GM12878 (cell line): ENCODE data around the gene LMF2. TPM values are rescaled to one million over a fixed set of nuclear protein-coding genes. Genes with fewer than 3 reads are reported as not detected.

Experiments used
- CTCF ChIP-seq, 3 experiments: IDR thresholded peaks in 2 of 3; conservative IDR thresholded peaks in 1 of 3; 2 replicates each; pipeline ENCODE4 v1.5.1; 2011; ENCODE audit warnings: low read depth in 3 of 3, low read length in 3 of 3, mild to moderate bottlenecking in 3 of 3, control low read depth in 2 of 3, moderate library complexity in 2 of 3, inconsistent platforms in 1 of 3, mixed read lengths in 1 of 3; ENCODE audit not compliant: control insufficient read depth in 2 of 3, insufficient read depth in 1 of 3; ENCODE audit errors: extremely low read depth in 1 of 3
- EGR1 ChIP-seq, 2 experiments: IDR thresholded peaks; 1 replicate in 1 of 2; 2 replicates in 1 of 2; pipeline ENCODE4 v1.6.1; 2011 to 2012; ENCODE audit warnings: low read depth in 2 of 2, low read length in 2 of 2, borderline replicate concordance in 1 of 2, mild to moderate bottlenecking in 1 of 2, moderate library complexity in 1 of 2
- EP300 ChIP-seq, 2 experiments: fragments of 150-350 bp in 1 of 2; IDR thresholded peaks; 2 replicates each; pipeline ENCODE4 v1.6.1; 2011 to 2012; ENCODE audit warnings: low read depth in 2 of 2, low read length in 2 of 2, borderline replicate concordance in 1 of 2, improper control_type of control experiment in 1 of 2, inconsistent platforms in 1 of 2; ENCODE audit not compliant: control insufficient read depth in 1 of 2
- FOS ChIP-seq: IDR thresholded peaks from 3 replicates; pipeline ENCODE4 v1.6.1; 2011; ENCODE audit warnings: borderline replicate concordance; ENCODE audit not compliant: insufficient read length; ENCODE audit errors: extremely low read depth
- LARP7 ChIP-seq: fragments of 450-650 bp; IDR thresholded peaks from 2 replicates; pipeline ENCODE4 v1.6.1; 2017; ENCODE audit warnings: mild to moderate bottlenecking
- MAX ChIP-seq: IDR thresholded peaks from 2 replicates; pipeline ENCODE4 v1.6.1; 2012; ENCODE audit warnings: low read depth, low read length, improper control_type of control experiment
- MXI1 ChIP-seq: fragments of 150-350 bp; IDR thresholded peaks from 2 replicates; pipeline ENCODE4 v1.6.1; 2011; ENCODE audit warnings: low read depth, mild to moderate bottlenecking, inconsistent platforms, low read length, improper control_type of control experiment
- NBN ChIP-seq: fragments of 450-650 bp; IDR thresholded peaks from 2 replicates; pipeline ENCODE4 v1.6.1; 2016
- RCOR1 ChIP-seq: conservative IDR thresholded peaks from 2 replicates; pipeline ENCODE4 v1.6.1; 2012; ENCODE audit warnings: low read depth, low read length, improper control_type of control experiment
- SPI1 ChIP-seq: IDR thresholded peaks from 2 replicates; pipeline ENCODE4 v1.6.1; 2011; ENCODE audit warnings: low read depth, mild to moderate bottlenecking, low read length, moderate library complexity, borderline replicate concordance; ENCODE audit not compliant: insufficient read depth
- WRNIP1 ChIP-seq: IDR thresholded peaks from 2 replicates; pipeline ENCODE4 v1.6.1; 2011; ENCODE audit warnings: low read depth, low read length, improper control_type of control experiment, borderline replicate concordance
- ZBTB11 ChIP-seq: fragments of 450-650 bp; formaldehyde crosslinking; IDR thresholded peaks from 2 replicates; pipeline ENCODE4 v1.5.0; 2022; ENCODE audit warnings: mild to moderate bottlenecking, missing genetic modification characterization
- polyA plus RNA-seq, 11 experiments: library from polyadenylated mRNA; depleted of rRNA in 4 of 11; unstranded in 6 of 11; stranded (reverse) in 5 of 11; fragments of >200 nt; fragmentation: Nextera tagmentation in 4 of 11; fragmentation: Illumina TruSeq in 1 of 11; extraction: Ambion mirVana in 4 of 11; extraction: Trizol in 1 of 11; gene quantifications; 1 replicate in 1 of 11; 2 replicates in 10 of 11; pipeline versions ENCODE4 v1.2.1 to v1.2.3, GENCODE V29; 2011 to 2016; ENCODE audit warnings: inconsistent platforms in 2 of 11, missing spikeins in 2 of 11, low read depth in 1 of 11
- total RNA-seq, 4 experiments: library from RNA; depleted of rRNA in 3 of 4; stranded (reverse); fragments of >200 nt in 3 of 4; fragmentation: Illumina TruSeq in 1 of 4; extraction: Trizol in 1 of 4; gene quantifications; 2 replicates each; pipeline versions ENCODE4 v1.2.1 to v1.2.3, GENCODE V29; 2013 to 2021
- TF ChIP-seq, protein P1 (sequence below): IDR thresholded peaks from 2 replicates; pipeline ENCODE4 v1.6.1; 2012; ENCODE audit warnings: mild to moderate bottlenecking, low read depth, low read length

Gene LMF2
- total and polyA plus RNA-seq, 10 of the 15 experiments (the other 5 are each of a cell fraction or from before 2014, with no cell fraction given), result 0.08 to 57.5 (median 21.2) TPM

GRCh38 chr22:50482107-50483074, 25.1 kb downstream of the LMF2 start (continued):
- TF ChIP-seq CTCF (IDR thresholded peaks at IDR 0.05 in 2 of 3, conservative IDR thresholded peaks at IDR 0.05 in 1 of 3; ENCODE audit: control insufficient read depth in 2 of 3, extremely low read depth in 1 of 3, insufficient read depth in 1 of 3, low read depth in 3 of 3, low read length in 3 of 3), result no peak
- TF ChIP-seq RCOR1, result no peak
- TF ChIP-seq FOS, result no peak
- TF ChIP-seq, protein P1, sequence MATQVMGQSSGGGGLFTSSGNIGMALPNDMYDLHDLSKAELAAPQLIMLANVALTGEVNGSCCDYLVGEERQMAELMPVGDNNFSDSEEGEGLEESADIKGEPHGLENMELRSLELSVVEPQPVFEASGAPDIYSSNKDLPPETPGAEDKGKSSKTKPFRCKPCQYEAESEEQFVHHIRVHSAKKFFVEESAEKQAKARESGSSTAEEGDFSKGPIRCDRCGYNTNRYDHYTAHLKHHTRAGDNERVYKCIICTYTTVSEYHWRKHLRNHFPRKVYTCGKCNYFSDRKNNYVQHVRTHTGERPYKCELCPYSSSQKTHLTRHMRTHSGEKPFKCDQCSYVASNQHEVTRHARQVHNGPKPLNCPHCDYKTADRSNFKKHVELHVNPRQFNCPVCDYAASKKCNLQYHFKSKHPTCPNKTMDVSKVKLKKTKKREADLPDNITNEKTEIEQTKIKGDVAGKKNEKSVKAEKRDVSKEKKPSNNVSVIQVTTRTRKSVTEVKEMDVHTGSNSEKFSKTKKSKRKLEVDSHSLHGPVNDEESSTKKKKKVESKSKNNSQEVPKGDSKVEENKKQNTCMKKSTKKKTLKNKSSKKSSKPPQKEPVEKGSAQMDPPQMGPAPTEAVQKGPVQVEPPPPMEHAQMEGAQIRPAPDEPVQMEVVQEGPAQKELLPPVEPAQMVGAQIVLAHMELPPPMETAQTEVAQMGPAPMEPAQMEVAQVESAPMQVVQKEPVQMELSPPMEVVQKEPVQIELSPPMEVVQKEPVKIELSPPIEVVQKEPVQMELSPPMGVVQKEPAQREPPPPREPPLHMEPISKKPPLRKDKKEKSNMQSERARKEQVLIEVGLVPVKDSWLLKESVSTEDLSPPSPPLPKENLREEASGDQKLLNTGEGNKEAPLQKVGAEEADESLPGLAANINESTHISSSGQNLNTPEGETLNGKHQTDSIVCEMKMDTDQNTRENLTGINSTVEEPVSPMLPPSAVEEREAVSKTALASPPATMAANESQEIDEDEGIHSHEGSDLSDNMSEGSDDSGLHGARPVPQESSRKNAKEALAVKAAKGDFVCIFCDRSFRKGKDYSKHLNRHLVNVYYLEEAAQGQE, result no peak
- TF ChIP-seq EP300 (IDR thresholded peaks at IDR 0.05; ENCODE audit: borderline replicate concordance in 1 of 2, control insufficient read depth in 1 of 2, low read depth in 2 of 2, low read length in 2 of 2), result no peak
- no peak for TF ChIP-seq ZBTB11 (CRISPR knock-in tag)
- TF ChIP-seq WRNIP1, result no peak
- no peak for TF ChIP-seq MAX
- no peak for TF ChIP-seq LARP7
- no peak for TF ChIP-seq NBN
- TF ChIP-seq MXI1, result no peak
- TF ChIP-seq SPI1, result no peak
- TF ChIP-seq EGR1 (IDR thresholded peaks at IDR 0.05; ENCODE audit: borderline replicate concordance in 1 of 2, low read depth in 2 of 2, low read length in 2 of 2), result no peak
